ENCODE measurements around the gene NTRK3. TPM values are rescaled to one million over a fixed set of nuclear protein-coding genes. Genes with fewer than 3 reads are reported as not detected.

Gene NTRK3
- total RNA-seq, 2 experiments from 2014 or later, result 0.78 TPM; not detected in 1

DNA sequence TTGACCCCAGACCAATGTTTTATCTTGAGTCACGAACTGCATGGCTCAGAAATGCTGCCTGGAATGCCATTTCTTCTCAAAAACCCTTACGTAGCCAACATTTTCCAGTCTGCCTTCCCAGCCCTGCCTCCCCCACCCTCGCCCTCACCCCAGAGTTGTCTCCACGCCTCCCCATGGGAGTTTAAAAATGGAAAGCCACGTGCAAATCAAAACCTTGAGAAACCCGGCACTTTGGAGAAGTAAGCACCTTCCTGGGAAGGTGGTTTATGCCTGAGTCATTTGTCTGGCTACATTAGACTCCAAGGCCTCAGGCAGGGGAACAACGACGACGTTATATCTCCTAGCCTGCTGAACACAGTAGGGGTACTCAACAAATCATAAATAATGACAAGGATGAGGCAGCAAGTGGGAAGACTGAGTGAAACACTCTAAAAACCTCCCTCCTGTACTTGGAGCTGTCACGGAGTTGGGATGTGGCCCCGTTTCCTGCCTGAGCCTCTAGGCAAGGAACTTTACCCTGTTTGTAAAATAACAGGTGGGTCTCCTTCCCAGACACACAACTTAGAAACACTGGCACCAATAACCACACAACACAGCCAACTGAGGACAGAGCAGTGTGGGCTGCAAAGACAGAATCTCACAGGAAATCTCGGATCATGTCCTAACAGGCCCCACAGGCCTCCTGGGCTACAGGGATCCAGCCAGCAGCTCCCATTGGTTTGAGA is 179.1 kb downstream of the NTRK3 start:
- Histone ChIP-seq H3K27me3 (ENCODE audit: control insufficient read depth in 1 of 2, insufficient read depth in 2 of 2, low read length in 2 of 2) (no peaks in the 10 kb centered on the region), H3K4me3 (ENCODE audit: low read length) (no peak overlapping the region), H3K9me3 (ENCODE audit: control insufficient read depth in 1 of 2, insufficient read depth in 1 of 2, low read length in 2 of 2) (peaks cover 0 to 9% of the 10 kb centered on the region in 2 experiments), H3K4me1 (ENCODE audit: insufficient read depth, low read length) (no peaks in the 10 kb centered on the region), H3K27ac (ENCODE audit: low read depth in 1 of 2, low read length in 2 of 2) (no peak overlapping the region), H3K36me3 (ENCODE audit: insufficient read depth, low read length) (no peaks in the 10 kb centered on the region)
- DNase-seq (no peak), ATAC-seq (ENCODE audit: poor library complexity) (no peak)
- H3K27me3 Mint-ChIP-seq, result no peaks in the 10 kb centered on the region
- CTCF ChIA-PET, result no interaction called here
- no peaks in the 10 kb centered on the region for H3K9me3 Mint-ChIP-seq
- intact Hi-C loops (cut with DNase I, micrococcal nuclease), result no loop called here
- H3K4me3 Mint-ChIP-seq, result no peak overlapping the region
- TF ChIP-seq, protein P1, sequence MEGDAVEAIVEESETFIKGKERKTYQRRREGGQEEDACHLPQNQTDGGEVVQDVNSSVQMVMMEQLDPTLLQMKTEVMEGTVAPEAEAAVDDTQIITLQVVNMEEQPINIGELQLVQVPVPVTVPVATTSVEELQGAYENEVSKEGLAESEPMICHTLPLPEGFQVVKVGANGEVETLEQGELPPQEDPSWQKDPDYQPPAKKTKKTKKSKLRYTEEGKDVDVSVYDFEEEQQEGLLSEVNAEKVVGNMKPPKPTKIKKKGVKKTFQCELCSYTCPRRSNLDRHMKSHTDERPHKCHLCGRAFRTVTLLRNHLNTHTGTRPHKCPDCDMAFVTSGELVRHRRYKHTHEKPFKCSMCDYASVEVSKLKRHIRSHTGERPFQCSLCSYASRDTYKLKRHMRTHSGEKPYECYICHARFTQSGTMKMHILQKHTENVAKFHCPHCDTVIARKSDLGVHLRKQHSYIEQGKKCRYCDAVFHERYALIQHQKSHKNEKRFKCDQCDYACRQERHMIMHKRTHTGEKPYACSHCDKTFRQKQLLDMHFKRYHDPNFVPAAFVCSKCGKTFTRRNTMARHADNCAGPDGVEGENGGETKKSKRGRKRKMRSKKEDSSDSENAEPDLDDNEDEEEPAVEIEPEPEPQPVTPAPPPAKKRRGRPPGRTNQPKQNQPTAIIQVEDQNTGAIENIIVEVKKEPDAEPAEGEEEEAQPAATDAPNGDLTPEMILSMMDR (IDR thresholded peaks at IDR 0.05), result no peak
- no peaks in the 10 kb centered on the region for H3K4me1 Mint-ChIP-seq (ENCODE audit: low read depth)
- H3K27ac Mint-ChIP-seq, result no peak overlapping the region
- no peaks in the 10 kb centered on the region for H3K36me3 Mint-ChIP-seq (ENCODE audit: low read depth)
- POLR2A ChIA-PET, result interaction anchor here (1.3 kb wide), 1 partner anchor 10 kb away, joined by 3 read pairs; no protein-coding TSS in a partner anchor

DNA sequence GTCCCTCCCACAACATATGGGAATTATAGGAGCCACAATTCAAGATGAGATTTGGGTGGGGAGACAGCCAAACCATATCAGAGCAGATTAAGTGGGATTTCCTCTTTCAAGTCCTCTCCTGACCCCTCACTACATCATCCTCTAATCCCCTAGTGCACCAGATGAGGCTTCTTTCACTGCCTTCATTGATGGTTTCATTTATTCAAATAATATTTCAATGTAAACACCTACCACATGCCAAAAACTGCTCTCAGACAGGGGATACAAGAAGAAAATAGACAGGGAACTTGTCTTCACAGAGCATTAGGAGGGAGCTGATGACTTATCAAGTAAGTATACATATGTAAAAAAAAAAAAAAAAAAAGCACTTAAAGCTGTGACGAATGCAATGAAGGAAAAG is 180.2 kb downstream of the NTRK3 start:
- H3K9me3 Mint-ChIP-seq, result no peaks in the 10 kb centered on the region
- no peak overlapping the region for H3K27ac Mint-ChIP-seq
- Histone ChIP-seq H3K9me3 (ENCODE audit: control insufficient read depth in 1 of 2, insufficient read depth in 1 of 2, low read length in 2 of 2) (peaks cover 0 to 9% of the 10 kb centered on the region in 2 experiments), H3K36me3 (ENCODE audit: insufficient read depth, low read length) (no peaks in the 10 kb centered on the region), H3K27me3 (ENCODE audit: control insufficient read depth in 1 of 2, insufficient read depth in 2 of 2, low read length in 2 of 2) (no peaks in the 10 kb centered on the region), H3K4me3 (ENCODE audit: low read length) (no peak overlapping the region), H3K27ac (ENCODE audit: low read depth in 1 of 2, low read length in 2 of 2) (no peak overlapping the region), H3K4me1 (ENCODE audit: insufficient read depth, low read length) (no peaks in the 10 kb centered on the region)
- ChIA-PET CTCF (no interaction called here), POLR2A (no interaction called here)
- ATAC-seq (ENCODE audit: poor library complexity) (no peak), DNase-seq (no peak)
- H3K4me1 Mint-ChIP-seq (ENCODE audit: low read depth), result no peaks in the 10 kb centered on the region
- TF ChIP-seq, protein P1 (IDR thresholded peaks at IDR 0.05), result no peak
- no peaks in the 10 kb centered on the region for H3K36me3 Mint-ChIP-seq (ENCODE audit: low read depth)
- intact Hi-C loops (cut with DNase I, micrococcal nuclease), result no loop called here
- no peaks in the 10 kb centered on the region for H3K27me3 Mint-ChIP-seq
- no peak overlapping the region for H3K4me3 Mint-ChIP-seq

DNA sequence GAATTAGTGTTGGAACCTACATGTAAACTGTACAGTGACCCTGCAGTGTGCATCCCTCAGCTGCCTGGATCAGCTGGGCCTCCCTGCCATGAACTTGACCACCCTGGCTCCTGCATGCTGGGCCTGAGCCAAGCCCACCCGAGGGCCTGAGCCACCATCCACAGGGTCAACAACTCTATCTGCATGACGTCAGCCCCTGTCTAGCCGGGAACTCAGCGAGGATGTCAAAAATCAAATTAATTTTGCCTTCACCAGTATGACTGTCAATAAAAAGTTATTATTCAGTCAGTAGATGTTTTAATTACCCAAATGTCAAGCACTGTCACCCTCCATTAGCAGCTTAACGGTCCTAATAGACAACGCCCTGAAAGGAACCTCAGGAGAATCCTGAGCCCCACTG is 181.4 kb downstream of the NTRK3 start:
- H3K9me3 ChIP-seq (ENCODE audit: control insufficient read depth in 1 of 2, insufficient read depth in 1 of 2, low read length in 2 of 2), result peaks cover 0 to 9% of the 10 kb centered on the region in 2 experiments
- no peaks in the 10 kb centered on the region for H3K9me3 Mint-ChIP-seq
- H3K4me3 ChIP-seq (ENCODE audit: low read length), result no peak overlapping the region
- DNase-seq, result no peak
- intact Hi-C loops (cut with DNase I, micrococcal nuclease), result no loop called here
- no peaks in the 10 kb centered on the region for H3K36me3 ChIP-seq (ENCODE audit: insufficient read depth, low read length)
- no peaks in the 10 kb centered on the region for H3K27me3 ChIP-seq (ENCODE audit: control insufficient read depth in 1 of 2, insufficient read depth in 2 of 2, low read length in 2 of 2)
- no peaks in the 10 kb centered on the region for H3K36me3 Mint-ChIP-seq (ENCODE audit: low read depth)
- no peak overlapping the region for H3K27ac Mint-ChIP-seq
- H3K27ac ChIP-seq (ENCODE audit: low read depth in 1 of 2, low read length in 2 of 2), result no peak overlapping the region
- CTCF ChIA-PET, result no interaction called here
- H3K27me3 Mint-ChIP-seq, result no peaks in the 10 kb centered on the region
- TF ChIP-seq, protein P1 (IDR thresholded peaks at IDR 0.05), result no peak
- POLR2A ChIA-PET, result no interaction called here
- no peaks in the 10 kb centered on the region for H3K4me1 Mint-ChIP-seq (ENCODE audit: low read depth)
- H3K4me3 Mint-ChIP-seq, result no peak overlapping the region
- ATAC-seq (ENCODE audit: poor library complexity), result no peak
- no peaks in the 10 kb centered on the region for H3K4me1 ChIP-seq (ENCODE audit: insufficient read depth, low read length)

All from CD4-positive, alpha-beta T cell (primary cell).